ENCODE measurements around the gene LMAN1L. TPM values are rescaled to one million over a fixed set of nuclear protein-coding genes. Genes with fewer than 3 reads are reported as not detected.

LMAN1L gene
- polyA plus RNA-seq (2012; ENCODE audit: insufficient read depth, insufficient read length, low read depth): 0.73 TPM

DNA sequence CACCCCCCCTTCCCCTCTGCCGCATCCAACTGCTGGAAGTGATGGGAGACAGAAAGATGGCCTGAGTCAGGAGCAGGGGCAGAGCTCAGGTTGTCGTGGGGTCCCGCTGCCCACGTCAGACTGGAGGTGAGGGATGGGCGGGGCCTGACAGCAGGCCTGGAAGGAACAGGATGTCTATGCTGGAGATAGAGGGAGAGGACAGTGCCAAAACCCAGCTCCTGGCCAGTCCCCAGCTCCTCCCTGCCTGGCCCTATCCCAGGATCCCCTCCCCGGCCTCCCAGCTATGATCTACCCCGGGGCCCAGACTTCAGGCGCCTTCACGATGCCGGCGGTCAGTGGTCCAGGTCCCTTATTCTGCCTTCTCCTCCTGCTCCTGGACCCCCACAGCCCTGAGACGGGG is at the start of gene LMAN1L:
LMAN1L (plus strand) TSS at position 303 of the 400 bp plus-strand sequence; CDS start at position 323, 20 bp downstream.
- Histone ChIP-seq H3K9me3 (no peaks in the 10 kb centered on the region), H3K4me1 (peaks cover 8% of the 10 kb centered on the region), H3K4me3 (ENCODE audit: low read depth, low read length) (no peak within 1 kb of the TSS), H3K27me3 (no peaks in the 10 kb centered on the region), H3K36me3 (no peaks in the 10 kb centered on the region)
- no peak for TF ChIP-seq CTCF (IDR thresholded peaks at IDR 0.05; ENCODE audit: low read depth, low read length)
- no peak for DNase-seq

GRCh38 chr15:74763416-74763815 is 49.2 kb upstream of the LMAN1L start:
- DNase-seq: no peak
- no peak for TF ChIP-seq CTCF (IDR thresholded peaks at IDR 0.05; ENCODE audit: low read depth, low read length)

GRCh38 chr15:74767167-74768098 is 45.2 kb upstream of the LMAN1L start:
- DNase-seq: no peak
- no peaks in the 10 kb centered on the region for H3K9me3 ChIP-seq
- TF ChIP-seq CTCF (IDR thresholded peaks at IDR 0.05; ENCODE audit: low read depth, low read length): no peak
- H3K36me3 ChIP-seq: no peaks in the 10 kb centered on the region
- no peaks in the 10 kb centered on the region for H3K27me3 ChIP-seq
- H3K4me1 ChIP-seq: no peaks in the 10 kb centered on the region
- H3K4me3 ChIP-seq (ENCODE audit: low read depth, low read length): no peak overlapping the region

More at GRCh38 chr15:74763416-74763815, 49.2 kb upstream of the LMAN1L start:
- Histone ChIP-seq H3K4me1 (no peaks in the 10 kb centered on the region), H3K4me3 (ENCODE audit: low read depth, low read length) (no peak overlapping the region), H3K27me3 (peaks cover 4% of the 10 kb centered on the region; the same call in 1 of the 2 replicates), H3K36me3 (no peaks in the 10 kb centered on the region), H3K9me3 (no peaks in the 10 kb centered on the region)

DNA sequence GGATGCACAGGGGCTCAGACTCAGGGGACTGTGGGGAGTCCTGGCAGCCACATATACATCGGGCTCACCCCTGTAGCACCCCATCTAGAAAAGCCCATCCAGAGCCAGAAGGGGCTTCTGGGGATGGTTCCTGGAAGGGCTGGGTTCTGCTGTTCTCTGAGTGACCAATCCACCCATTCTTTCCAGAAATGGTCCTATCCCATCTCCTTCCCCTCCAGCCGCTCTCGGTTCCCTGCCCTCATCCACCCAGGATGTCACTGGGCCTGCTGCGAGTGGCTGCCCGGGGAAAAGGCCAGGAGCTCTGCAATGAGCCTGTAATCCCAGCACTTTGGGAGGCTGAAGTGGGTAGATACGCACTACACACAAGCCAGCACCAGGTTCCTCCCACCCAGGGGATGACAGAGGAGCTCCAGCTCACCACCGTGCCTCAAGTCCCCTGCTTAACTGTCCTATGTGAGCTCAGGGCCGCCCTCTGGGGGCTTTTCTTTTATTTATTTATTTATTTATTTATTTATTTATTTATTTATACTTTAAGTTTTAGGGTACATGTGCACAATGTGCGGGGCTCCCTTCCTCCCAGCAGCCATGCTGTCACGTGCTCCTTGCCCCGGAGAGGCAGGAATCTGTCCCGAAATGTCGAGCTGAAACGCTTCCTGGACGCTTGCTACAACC is 44.4 kb upstream of the LMAN1L start:
- H3K36me3 ChIP-seq: no peaks in the 10 kb centered on the region
- no peaks in the 10 kb centered on the region for H3K27me3 ChIP-seq
- H3K4me1 ChIP-seq: no peaks in the 10 kb centered on the region
- DNase-seq: no peak
- H3K4me3 ChIP-seq (ENCODE audit: low read depth, low read length): peak overlapping the region; percentile 48
- no peaks in the 10 kb centered on the region for H3K9me3 ChIP-seq
- TF ChIP-seq CTCF (IDR thresholded peaks at IDR 0.05; ENCODE audit: low read depth, low read length): no peak

DNA sequence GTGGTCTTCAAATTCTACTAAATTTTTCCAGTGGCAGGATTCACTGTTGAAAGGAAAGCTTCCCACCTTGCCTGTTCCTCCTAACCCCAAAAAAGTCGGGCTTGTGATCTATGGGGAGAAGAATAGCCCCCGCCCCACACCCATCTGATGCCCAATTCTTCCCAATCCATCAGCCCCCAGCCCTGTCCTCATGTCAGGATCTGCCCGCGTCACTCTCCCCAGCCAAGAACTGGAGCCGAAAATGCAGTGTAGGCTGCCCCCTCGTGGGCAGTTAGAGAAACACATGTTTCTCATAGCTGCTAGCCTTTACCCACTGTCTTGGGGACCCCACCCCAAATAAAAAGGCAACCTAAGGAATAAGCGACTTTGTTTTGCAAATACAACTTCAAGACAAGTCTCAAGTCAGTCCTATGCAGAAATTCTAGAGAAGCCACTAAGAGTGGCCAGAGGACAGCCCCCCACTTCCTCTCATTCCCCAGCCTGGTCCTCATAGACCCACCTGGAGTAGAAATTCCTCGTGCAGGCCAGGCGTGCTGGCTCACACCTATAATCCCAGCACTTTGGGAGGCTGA is 43.8 kb upstream of the LMAN1L start:
- Histone ChIP-seq H3K27me3 (no peaks in the 10 kb centered on the region), H3K9me3 (no peaks in the 10 kb centered on the region), H3K36me3 (no peaks in the 10 kb centered on the region), H3K4me3 (ENCODE audit: low read depth, low read length) (peak overlapping the region; percentile 48), H3K4me1 (no peaks in the 10 kb centered on the region)
- TF ChIP-seq CTCF (IDR thresholded peaks at IDR 0.05; ENCODE audit: low read depth, low read length): peak; percentile 85
- peak; percentile 78 for DNase-seq
